Endodermal cell (in vitro differentiated cells): ENCODE measurements around the gene OTUD1. TPM values are rescaled to one million over a fixed set of nuclear protein-coding genes. Genes with fewer than 3 reads are reported as not detected.
A peak's percentile ranks its signal among the peaks of the same experiment; 100 is the strongest.
"Not testable (repeated sequence)": the region's sequence is repeated elsewhere in the genome, so short reads cannot be mapped to it uniquely, and the experiment has no call there.

ENCODE experiments used
- DNase-seq: peaks from one replicate; pipeline ENCODE4 v3.0.0-alpha.2; 2017
- H3K27ac ChIP-seq: 2 replicates; pipeline ENCODE4 v1.5.1; 2013; ENCODE audit warnings: mild to moderate bottlenecking, low read depth, low read length, moderate library complexity
- H3K27me3 ChIP-seq: 2 replicates; pipeline ENCODE4 v1.6.1; 2013; ENCODE audit warnings: mild to moderate bottlenecking, low read length, moderate library complexity; ENCODE audit not compliant: insufficient read depth, control insufficient read depth, poor library complexity, severe bottlenecking
- H3K36me3 ChIP-seq: 2 replicates; pipeline ENCODE4 v1.7.0; 2013; ENCODE audit warnings: mild to moderate bottlenecking, low read length, moderate library complexity; ENCODE audit not compliant: control insufficient read depth, insufficient read depth
- H3K4me1 ChIP-seq: one replicate; pipeline ENCODE4 v1.7.0; 2013; ENCODE audit warnings: low read length; ENCODE audit not compliant: control insufficient read depth, insufficient read depth
- H3K4me3 ChIP-seq: 2 replicates; pipeline ENCODE4 v1.5.1; 2013; ENCODE audit warnings: mild to moderate bottlenecking, low read length, moderate library complexity
- H3K9ac ChIP-seq: 2 replicates; pipeline ENCODE4 v1.6.1; 2013; ENCODE audit warnings: mild to moderate bottlenecking, low read length, moderate library complexity; ENCODE audit not compliant: poor library complexity, severe bottlenecking; ENCODE audit errors: extremely low read depth
- H3K9me3 ChIP-seq: 2 replicates; pipeline ENCODE4 v1.6.1; 2013; ENCODE audit warnings: mild to moderate bottlenecking, low read length, moderate library complexity; ENCODE audit not compliant: control insufficient read depth
- H3K27ac Mint-ChIP-seq: 2 replicates; pipeline ENCODE4 v1.8.0; 2020; ENCODE audit warnings: mixed read lengths
- H3K27me3 Mint-ChIP-seq: 2 replicates; pipeline ENCODE4 v1.8.0; 2021; ENCODE audit warnings: mild to moderate bottlenecking, mixed read lengths; ENCODE audit not compliant: insufficient read depth
- H3K36me3 Mint-ChIP-seq: 2 replicates; pipeline ENCODE4 v1.8.0; 2020; ENCODE audit warnings: low read depth, mixed read lengths
- H3K4me1 Mint-ChIP-seq: 2 replicates; pipeline ENCODE4 v1.8.0; 2020; ENCODE audit warnings: mixed read lengths
- H3K4me3 Mint-ChIP-seq: 2 replicates; pipeline ENCODE4 v1.8.0; 2020; ENCODE audit warnings: mild to moderate bottlenecking, moderate library complexity, mixed read lengths
- H3K9me3 Mint-ChIP-seq: 2 replicates; pipeline ENCODE4 v1.8.0; 2020; ENCODE audit warnings: mild to moderate bottlenecking, mixed read lengths
- WGBS, 2 experiments: methylation state at CpG; one replicate each; pipeline versions ENCODE4 v1.1.5 to v1.1.7; 2013; ENCODE audit warnings: missing lambda C conversion rate in 2 of 2, mixed read lengths in 1 of 2; ENCODE audit not compliant: insufficient coverage in 1 of 2, insufficient read length in 1 of 2; 5-methylcytosine and 5-hydroxymethylcytosine counted together
- long read RNA-seq, 4 experiments: library from polyadenylated mRNA in 2 of 4; library from RNA in 1 of 4; library from capped mRNA in 1 of 4; stranded (forward) in 3 of 4; unstranded in 1 of 4; transcript quantifications; one replicate each; pipeline ENCODE4 v2.0.0, GENCODE V29; 2020 to 2021; ENCODE audit warnings: inconsistent platforms in 1 of 4
- polyA plus RNA-seq, 2 experiments: library from polyadenylated mRNA; stranded (reverse); fragments of 50-300 nt; gene quantifications; one replicate each; pipeline ENCODE4 v1.2.3, GENCODE V29; 2013
- total RNA-seq, 2 donors: library from RNA; stranded (reverse); fragmentation: NEBNext Ultra II Directional in 1 of 2; extraction: Animal tissue kit (Norgen Biotek cat#: 25700) in 1 of 2; gene quantifications; 2 replicates in 1 of 2; 3 replicates in 1 of 2; pipeline ENCODE4 v1.2.1, GENCODE V29; 2021
- TF ChIP-seq, protein P1 (sequence below): fragments of 200-600 bp; sonication (generic); conservative IDR thresholded peaks from 2 replicates; pipeline ENCODE4 v1.5.0; 2021; ENCODE audit warnings: antibody characterized with exemption, mild to moderate bottlenecking

The OTUD1 gene, protein sequence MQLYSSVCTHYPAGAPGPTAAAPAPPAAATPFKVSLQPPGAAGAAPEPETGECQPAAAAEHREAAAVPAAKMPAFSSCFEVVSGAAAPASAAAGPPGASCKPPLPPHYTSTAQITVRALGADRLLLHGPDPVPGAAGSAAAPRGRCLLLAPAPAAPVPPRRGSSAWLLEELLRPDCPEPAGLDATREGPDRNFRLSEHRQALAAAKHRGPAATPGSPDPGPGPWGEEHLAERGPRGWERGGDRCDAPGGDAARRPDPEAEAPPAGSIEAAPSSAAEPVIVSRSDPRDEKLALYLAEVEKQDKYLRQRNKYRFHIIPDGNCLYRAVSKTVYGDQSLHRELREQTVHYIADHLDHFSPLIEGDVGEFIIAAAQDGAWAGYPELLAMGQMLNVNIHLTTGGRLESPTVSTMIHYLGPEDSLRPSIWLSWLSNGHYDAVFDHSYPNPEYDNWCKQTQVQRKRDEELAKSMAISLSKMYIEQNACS
- 10 to 100 TPM in 1 of 2 donors, 1 to 10 TPM in 1; 8.7 to 12.4 TPM for total RNA-seq
- 8.2 TPM for polyA plus RNA-seq (2013, experiment 1 of 2)
- 8.7 TPM for polyA plus RNA-seq (2013, experiment 2 of 2)
- long read RNA-seq, experiment 1, partial matches to known transcripts, result 0 of 2 reads
- long read RNA-seq, experiment 1, other reads (novel, unspliced or antisense), result 0 of 2 reads
- long read RNA-seq, experiment 2, transcript OTUD1-201 (1 exons, 2,933 nt), result major isoform, 20 of 20 reads
- long read RNA-seq, experiment 2, partial matches to known transcripts, result 0 of 20 reads
- long read RNA-seq, experiment 2, other reads (novel, unspliced or antisense), result 0 of 20 reads
- long read RNA-seq, experiment 3, partial matches to known transcripts, result 0 of 1 reads
- long read RNA-seq, experiment 3, other reads (novel, unspliced or antisense), result 0 of 1 reads
- long read RNA-seq, experiment 4, partial matches to known transcripts, result 0 of 1 reads
- long read RNA-seq, experiment 4, other reads (novel, unspliced or antisense), result 0 of 1 reads

DNA sequence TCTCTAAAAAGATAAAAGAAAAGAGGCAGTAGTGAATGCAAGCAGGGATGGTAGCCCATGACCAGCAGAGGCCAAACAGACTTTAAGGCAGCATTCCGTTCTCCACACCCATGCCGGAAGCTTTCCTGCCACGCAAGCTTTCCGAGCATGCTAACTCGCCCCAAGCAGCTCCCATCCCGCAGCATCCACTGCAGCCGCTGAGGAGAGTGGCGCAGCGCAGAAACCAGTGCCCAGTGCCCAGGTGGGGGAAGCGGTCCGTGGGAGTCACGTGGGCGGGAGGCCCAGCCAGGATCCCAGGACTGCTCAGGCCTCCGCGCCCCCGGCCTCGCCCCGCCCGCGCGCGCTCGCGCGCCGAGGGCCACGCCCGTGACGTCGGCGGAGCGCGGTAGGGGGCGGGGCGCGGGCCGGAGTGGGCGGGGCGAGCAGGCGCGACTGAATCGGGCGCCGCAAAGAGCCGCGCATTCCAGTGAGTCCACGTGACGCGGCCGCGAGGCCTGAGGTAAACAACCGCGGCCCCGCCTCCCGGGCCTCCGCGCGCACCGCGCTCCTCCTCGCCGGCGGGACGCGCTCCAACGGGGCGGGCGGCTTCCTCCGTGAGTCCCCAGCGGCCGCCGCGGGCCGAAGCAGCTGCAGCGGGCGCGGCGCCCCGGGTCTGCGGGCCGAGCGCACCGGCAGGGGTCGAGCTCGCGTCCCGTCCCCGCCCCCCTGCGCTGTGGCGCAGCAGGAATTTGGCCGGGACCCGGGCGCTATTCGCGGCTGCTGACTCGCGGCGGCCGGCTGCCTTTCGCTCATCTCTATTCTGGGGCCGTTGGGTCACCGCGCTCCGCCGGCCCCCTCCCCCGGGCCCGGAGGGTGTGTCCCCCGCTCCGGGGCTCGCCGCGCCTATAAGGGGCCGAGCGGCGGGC lies at the start of gene OTUD1:
OTUD1 (plus strand) TSS at position 529 of the 905 bp plus-strand sequence. CDS start 383 bp downstream, outside the sequence.
- TF ChIP-seq, protein P1, sequence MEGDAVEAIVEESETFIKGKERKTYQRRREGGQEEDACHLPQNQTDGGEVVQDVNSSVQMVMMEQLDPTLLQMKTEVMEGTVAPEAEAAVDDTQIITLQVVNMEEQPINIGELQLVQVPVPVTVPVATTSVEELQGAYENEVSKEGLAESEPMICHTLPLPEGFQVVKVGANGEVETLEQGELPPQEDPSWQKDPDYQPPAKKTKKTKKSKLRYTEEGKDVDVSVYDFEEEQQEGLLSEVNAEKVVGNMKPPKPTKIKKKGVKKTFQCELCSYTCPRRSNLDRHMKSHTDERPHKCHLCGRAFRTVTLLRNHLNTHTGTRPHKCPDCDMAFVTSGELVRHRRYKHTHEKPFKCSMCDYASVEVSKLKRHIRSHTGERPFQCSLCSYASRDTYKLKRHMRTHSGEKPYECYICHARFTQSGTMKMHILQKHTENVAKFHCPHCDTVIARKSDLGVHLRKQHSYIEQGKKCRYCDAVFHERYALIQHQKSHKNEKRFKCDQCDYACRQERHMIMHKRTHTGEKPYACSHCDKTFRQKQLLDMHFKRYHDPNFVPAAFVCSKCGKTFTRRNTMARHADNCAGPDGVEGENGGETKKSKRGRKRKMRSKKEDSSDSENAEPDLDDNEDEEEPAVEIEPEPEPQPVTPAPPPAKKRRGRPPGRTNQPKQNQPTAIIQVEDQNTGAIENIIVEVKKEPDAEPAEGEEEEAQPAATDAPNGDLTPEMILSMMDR, result peak; percentile 27
- H3K9ac ChIP-seq, result no peak within 1 kb of the TSS
- no peaks in the 10 kb centered on the region for H3K4me1 ChIP-seq
- no peaks in the 10 kb centered on the region for H3K36me3 Mint-ChIP-seq
- 2 to 23% methylated on average over 10 to 115 of the region's 115 CpGs for WGBS, 2 experiments
- H3K27ac Mint-ChIP-seq, result peak within 1 kb of the TSS; percentile 91
- H3K4me3 ChIP-seq, result peak within 1 kb of the TSS; percentile 77
- no peaks in the 10 kb centered on the region for H3K36me3 ChIP-seq
- H3K27ac ChIP-seq, result peak within 1 kb of the TSS; percentile 36
- H3K27me3 ChIP-seq, result no peaks in the 10 kb centered on the region
- H3K4me1 Mint-ChIP-seq, result peaks cover 25% of the 10 kb centered on the region
- peak within 1 kb of the TSS; percentile 76 for H3K4me3 Mint-ChIP-seq
- no peaks in the 10 kb centered on the region for H3K27me3 Mint-ChIP-seq
- H3K9me3 ChIP-seq, result no peaks in the 10 kb centered on the region
- no peaks in the 10 kb centered on the region for H3K9me3 Mint-ChIP-seq
- DNase-seq, result peak; percentile 94

DNA sequence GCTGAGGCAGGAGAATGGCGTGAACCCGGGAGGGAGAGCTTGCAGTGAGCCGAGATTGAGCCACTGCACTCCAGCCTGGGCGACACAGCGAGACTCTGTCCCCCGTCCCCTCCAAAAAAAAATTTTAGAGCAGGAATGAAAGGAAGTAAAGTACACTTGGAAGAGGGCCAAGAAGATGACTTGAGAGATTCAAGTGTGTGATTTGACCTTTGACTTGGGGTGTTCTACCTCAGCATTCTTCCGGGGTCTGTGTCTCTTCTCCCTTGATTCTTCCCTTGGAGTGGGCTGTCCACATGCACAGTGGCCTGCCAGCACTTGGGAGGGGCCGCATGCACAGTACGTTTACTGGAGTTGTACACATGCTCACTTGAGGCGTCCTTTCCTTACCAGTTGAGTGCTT lies 48.5 kb upstream of the OTUD1 start:
- WGBS, 2 experiments, result 87 to 95% methylated on average over 8 to 10 of the region's 10 CpGs
- not testable (repeated sequence) for H3K4me1 ChIP-seq, H3K9ac ChIP-seq, H3K27ac ChIP-seq, DNase-seq, H3K36me3 Mint-ChIP-seq, H3K27ac Mint-ChIP-seq, H3K4me1 Mint-ChIP-seq, H3K27me3 ChIP-seq, H3K9me3 ChIP-seq, H3K4me3 ChIP-seq, H3K4me3 Mint-ChIP-seq, H3K36me3 ChIP-seq, H3K27me3 Mint-ChIP-seq, H3K9me3 Mint-ChIP-seq

DNA sequence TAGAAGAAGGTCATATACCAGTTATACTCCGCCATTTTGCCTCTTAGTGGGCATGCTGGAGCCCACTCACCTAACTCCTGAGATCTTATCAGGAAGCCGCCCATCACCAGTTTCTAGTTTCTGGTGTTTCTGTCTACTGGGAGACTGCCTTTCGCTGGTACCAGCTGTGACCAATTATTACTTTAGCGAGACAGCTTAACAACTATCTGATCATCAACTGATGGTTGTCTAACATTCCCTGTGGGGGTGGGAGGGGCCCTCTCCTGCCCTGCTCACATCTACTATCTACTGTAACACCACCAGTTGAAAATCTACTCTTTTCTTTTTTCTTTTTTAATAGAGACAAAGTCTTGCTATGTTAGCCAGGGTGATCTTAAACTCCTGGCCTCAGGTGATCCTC lies 48.1 kb upstream of the OTUD1 start:
- no peaks in the 10 kb centered on the region for H3K27me3 Mint-ChIP-seq
- DNase-seq, result no peak
- no peaks in the 10 kb centered on the region for H3K9me3 ChIP-seq
- TF ChIP-seq, protein P1, result no peak
- no peak overlapping the region for H3K27ac ChIP-seq
- H3K9me3 Mint-ChIP-seq, result no peaks in the 10 kb centered on the region
- H3K9ac ChIP-seq, result no peak overlapping the region
- 96 to 100% methylated on average over 1 to 4 of the region's 4 CpGs for WGBS, 2 experiments
- H3K27me3 ChIP-seq, result no peaks in the 10 kb centered on the region
- no peaks in the 10 kb centered on the region for H3K4me1 Mint-ChIP-seq
- H3K36me3 Mint-ChIP-seq, result no peaks in the 10 kb centered on the region
- no peak overlapping the region for H3K4me3 Mint-ChIP-seq
- H3K4me1 ChIP-seq, result no peaks in the 10 kb centered on the region
- H3K4me3 ChIP-seq, result no peak overlapping the region
- H3K36me3 ChIP-seq, result no peaks in the 10 kb centered on the region
- no peak overlapping the region for H3K27ac Mint-ChIP-seq
